ENCODE measurements around the gene RSPH3. TPM values are rescaled to one million over a fixed set of nuclear protein-coding genes. Genes with fewer than 3 reads are reported as not detected.

Gene RSPH3
- total and polyA plus RNA-seq, 2 of the 8 experiments (the other 6 are each of a cell fraction or from before 2014, with no cell fraction given): 0.60 to 2.7 TPM

- TF ChIP-seq EGR1 (IDR thresholded peaks at IDR 0.05; ENCODE audit: borderline replicate concordance, low read depth, low read length) (no peak), RFX5 (IDR thresholded peaks at IDR 0.05; ENCODE audit: borderline replicate concordance, low read depth, low read length) (no peak), TBP (IDR thresholded peaks at IDR 0.05; ENCODE audit: low read depth, low read length) (peak; percentile 58; the same call in 1 of the 2 replicates), CBX5 (IDR thresholded peaks at IDR 0.05; ENCODE audit: low read depth, low read length) (no peak), RAD21 (IDR thresholded peaks at IDR 0.05 in 1 of 2, conservative IDR thresholded peaks at IDR 0.05 in 1 of 2; ENCODE audit: low read depth in 2 of 2, low read length in 2 of 2) (peak in 1 of 2 experiments; percentile 1; a peak in 1 of 4 replicates), KDM4A (IDR thresholded peaks at IDR 0.05; ENCODE audit: low read depth, low read length, severe bottlenecking) (no peak), SAP30 (IDR thresholded peaks at IDR 0.05; ENCODE audit: insufficient read depth, insufficient replicate concordance, low read length) (no peak), SIN3A (conservative IDR thresholded peaks at IDR 0.05 in 1 of 2, IDR thresholded peaks at IDR 0.05 in 1 of 2; ENCODE audit: low read depth in 1 of 2, low read length in 2 of 2) (no peak), KDM5A (IDR thresholded peaks at IDR 0.05; ENCODE audit: low read length) (no peak)
These were observed 60.5 kb downstream of the RSPH3 start (continued) for GRCh38 chr6:158939255-158940159.

Data from H1 (cell line).